HuH-7 (cell line): Measurements from ENCODE around the gene NGB.
"Not testable (repeated sequence)": the region's sequence is repeated elsewhere in the genome, so short reads cannot be mapped to it uniquely, and the experiment has no call there.

Source experiments
- DNase-seq: peaks from one replicate; pipeline ENCODE4 v3.0.0; 2011; ENCODE audit warnings: low spot score

The NGB gene

DNA sequence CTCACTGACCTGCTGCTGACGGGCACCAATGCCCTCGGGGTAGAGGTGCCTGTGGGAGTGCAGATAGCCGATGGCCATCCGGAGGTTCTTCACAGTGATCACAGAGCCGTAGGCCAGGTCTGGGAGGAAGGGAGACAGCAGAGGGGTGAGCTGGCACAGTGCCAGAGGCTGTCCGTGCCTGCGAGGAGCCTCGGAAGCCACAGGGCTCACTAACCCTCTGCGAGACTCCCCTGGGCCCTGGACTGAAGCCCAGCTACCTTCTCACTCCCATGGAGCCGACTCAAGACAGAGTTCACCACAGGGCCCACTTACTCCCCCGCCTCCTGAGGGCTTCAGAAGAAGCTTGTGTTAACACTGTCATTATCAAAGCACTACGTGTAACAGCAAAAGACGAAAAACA is 25.1 kb upstream of the NGB start:
- DNase-seq = no peak

DNA sequence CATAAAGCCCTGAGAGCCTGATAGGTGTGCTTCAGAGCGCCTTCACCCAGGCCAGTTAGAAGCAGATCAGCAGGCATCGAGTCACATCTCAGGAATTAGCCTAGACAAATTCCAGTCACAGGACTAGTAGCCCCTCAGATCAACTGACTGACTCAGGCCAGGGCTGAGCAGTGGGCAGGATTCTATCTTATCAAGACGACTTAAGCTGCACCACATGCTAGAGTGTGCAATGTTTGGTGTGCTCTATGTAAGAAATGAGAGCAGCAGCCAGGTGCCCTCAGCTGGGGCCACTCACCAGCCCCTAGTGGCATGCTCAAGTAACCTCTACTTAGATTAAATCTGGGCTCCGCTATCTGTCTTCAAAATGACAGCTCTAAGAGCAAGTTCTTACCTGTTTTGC is 19.7 kb upstream of the NGB start:
- no peak for DNase-seq

DNA sequence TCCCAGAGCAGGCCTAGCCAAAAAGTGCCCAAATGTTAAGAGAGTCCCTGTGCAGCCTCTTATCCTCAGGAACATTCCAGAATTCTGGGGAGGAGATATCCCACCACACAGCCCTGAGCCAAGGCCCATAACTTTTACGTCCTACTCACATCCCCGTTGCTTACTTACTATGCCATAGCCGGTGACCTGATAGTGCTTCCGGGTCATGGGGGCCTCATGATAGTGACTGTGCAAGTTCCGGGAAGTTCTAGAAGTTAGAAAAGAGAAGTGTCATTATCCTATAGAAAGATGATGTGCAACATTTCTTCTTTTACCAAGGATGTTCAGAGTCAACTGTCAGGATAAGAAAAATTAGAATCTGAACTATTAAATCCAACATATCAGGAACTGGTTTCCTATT is 15.6 kb upstream of the NGB start:
- DNase-seq = no peak

DNA sequence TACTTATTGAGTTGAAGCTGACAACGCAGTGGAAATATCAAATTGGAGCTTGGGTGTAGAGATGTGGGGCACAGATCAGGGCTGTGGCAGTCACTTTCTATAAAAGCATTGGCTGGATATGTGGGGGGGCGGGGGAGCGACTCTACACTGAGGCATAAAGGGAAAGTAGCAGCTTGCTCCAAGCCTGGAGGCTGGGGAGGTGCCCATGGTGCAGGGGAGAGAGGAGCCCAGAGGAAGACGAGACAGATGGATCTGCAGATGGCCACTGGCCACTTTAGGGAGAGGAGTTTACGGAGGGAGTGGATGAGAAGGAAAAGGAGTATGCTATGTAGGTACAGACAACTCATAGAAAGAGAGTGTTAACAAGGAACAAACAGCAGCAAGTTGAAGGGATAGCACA is 13.5 kb upstream of the NGB start:
- DNase-seq = no peak

DNA sequence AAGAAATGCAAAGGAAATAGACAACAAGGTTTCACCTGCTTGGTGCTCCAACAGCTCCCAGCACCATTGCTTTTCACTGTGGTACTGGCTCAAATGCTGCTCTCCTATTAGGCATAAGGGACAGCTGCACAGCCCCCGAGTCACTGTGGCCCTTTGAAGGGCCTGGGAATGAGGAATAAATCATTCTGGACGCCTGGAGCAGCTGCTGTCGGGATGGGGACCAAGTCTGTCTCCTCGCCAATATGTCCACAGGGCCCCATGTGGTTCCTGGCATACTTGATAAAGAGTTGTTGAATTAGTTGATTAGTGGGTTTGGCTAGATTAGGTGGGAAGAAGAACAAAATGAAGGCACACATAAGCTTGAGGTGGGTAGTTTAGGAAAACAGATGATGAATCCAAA is 13.1 kb upstream of the NGB start:
- no peak for DNase-seq

DNA sequence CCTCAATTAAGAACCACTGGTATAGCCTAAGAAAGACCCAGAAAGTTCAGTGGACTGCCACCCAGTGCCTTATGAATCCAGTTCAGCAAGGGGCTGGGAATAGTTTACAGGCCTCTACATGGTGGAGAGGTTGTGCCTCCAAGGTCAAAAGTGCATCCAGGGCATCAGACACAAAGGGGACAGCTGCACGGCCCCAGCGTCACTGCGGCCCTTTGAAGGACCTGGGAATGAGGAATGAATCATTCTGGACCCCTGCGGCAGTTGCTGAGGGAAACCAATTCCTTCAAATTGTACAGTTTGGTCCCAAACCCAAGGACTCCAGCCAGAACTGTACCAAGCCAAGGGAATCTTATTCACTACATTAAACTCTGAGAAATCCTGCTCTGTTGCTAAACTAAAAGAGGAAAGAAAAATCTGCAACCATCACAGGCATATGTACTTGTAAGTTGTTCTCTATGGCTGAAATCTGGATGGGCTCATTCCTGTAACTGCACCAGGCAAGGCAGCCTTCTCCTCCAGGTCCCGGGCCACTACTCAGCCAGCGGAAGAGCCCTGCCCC is 10.9 kb upstream of the NGB start:
- no peak for DNase-seq

DNA sequence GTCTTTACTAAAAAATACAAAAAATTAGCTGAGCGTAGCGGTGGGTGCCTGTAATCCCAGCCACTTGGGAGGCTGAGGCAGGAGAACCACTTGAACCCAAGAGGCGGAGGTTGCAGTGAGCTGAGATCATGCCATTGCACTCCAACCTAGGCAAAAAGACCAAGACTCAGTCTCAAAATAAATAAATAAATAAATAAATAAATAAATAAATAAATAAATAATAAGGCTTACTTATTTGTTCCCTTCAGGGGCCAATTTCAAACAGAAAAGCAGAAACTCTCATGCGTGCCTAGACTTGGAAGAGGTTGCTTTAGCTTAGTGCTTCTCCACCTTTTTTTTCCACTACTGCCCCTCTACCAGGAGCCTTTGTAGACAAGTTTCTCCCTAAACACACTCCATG is 9.9 kb upstream of the NGB start:
- not testable (repeated sequence) for DNase-seq

DNA sequence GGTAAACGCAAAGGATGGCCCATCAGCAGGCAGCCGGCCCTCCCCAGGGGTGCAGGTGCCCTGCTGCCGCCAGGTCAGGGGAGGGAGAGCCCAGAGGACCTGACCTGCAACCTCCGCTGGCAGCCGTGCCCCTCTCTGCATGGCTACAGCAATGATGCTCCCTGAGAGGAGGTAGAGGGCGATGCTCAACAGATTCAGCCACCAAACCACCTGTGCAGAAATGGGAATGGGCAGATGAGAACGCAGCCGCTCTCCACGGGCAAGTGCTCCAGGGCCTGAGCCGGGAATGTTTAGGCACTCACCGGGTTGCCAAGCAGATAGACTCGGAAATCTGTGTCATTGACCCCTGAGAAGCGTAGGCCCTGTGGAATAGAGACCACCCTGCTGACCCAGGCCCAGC is 8.7 kb upstream of the NGB start:
- no peak for DNase-seq

DNA sequence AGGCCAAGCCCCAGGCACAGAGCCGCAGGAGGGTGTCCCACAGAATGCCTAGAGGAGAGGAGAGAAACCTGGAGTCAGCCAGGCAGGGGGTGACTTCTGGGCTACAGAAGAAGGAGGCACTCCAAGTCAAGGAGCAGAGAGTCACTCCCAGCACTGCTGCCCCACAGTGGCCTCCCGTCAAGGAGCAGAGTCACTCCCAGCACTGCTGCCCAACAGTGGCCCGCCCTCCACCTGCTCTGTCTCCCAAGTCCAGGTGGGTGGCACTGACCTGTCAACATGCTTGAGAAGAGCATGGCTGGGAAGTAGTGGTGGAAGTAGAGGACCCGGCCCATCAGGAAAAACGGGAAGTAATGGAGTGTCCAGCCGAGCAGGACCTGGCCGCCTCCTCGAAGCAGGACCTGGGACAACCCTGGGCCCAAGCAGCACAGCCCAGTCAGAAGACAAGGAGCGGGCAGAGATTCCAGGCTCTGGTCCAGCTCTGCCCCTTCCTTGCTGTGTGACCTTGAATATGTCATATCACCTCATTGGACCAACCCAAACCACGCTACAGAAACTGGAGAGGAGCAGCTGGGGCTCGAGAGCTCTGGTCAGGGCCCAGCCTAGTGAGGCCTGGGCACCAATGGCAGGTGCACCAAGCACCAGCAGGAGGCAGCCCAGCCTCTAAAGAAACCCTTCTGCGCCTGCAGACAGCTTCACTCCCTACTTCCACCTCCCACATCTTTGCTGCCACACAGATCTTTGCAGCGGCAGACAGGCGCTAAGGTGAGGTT is 7.6 kb upstream of the NGB start:
- DNase-seq = no peak

DNA sequence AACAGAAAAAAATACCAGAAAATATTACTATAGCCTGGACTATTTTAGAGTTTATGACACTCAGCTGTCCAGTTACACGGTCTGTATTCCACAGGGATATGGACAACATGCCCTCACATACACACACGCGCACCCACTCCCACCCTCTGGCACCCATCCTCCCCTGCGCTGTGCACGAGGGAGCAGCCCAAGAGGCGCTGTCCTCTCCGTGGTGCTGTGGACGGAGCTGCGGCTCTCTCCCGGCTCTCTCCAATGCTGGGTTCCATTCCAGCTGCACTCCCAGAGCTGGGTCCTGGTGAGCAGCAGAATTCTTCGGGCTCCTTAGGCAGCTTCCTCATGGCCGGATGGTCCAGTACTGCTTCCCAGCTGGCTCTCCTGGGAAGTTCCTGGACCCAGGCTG is 6.0 kb upstream of the NGB start:
- DNase-seq = no peak

DNA sequence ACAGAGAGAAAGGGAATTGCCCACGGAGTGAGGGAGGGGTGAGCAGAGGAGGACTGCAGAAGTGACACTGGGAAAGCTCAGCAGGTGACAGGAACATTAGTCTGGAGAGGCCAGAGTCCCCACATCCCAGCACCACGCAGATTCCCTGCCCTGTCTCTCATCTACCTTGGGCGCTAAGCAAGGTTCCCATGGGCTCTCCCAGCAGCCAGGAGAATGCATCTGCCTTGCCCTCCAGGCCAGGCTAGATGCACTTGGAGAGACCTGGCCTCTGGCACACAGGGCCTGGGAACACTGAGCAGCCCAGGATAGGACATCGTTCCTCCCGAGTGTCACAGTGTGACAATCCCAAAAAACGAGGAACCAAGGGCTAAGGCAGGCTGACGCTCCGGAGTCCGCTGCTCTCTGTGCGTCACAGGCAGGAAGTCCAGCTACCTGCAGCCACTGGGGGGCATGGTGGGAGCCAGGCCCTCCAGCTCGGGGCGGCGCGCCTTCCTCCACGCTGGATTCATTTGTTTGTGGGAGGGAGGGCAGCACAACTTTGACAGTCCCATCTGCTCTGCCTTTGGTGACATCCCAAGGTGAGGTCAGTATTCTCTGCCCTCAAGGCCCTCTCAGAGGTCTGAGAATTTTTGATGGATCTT is 5.4 kb upstream of the NGB start:
- DNase-seq = no peak

DNA sequence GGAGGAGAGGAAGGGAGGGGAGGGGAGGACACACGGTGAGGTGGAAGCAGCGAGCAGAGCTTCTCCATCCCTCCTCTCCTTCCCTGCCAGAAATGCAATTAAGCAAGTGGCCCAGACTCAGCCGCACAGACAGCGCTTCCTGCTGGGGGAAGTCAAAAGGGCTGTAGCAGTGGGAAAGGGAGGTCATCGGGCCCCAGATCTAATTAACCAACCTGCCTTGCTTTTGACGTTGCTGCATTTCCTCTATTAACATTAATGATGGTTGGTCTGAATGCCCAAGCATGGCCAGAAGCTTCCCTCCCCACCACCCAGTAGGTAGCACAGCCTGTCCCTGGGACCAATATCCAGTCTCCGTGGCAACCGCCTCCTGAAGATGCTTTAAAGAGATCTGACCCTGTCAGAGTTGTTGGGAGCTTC is 4.6 kb upstream of the NGB start:
- DNase-seq = no peak

DNA sequence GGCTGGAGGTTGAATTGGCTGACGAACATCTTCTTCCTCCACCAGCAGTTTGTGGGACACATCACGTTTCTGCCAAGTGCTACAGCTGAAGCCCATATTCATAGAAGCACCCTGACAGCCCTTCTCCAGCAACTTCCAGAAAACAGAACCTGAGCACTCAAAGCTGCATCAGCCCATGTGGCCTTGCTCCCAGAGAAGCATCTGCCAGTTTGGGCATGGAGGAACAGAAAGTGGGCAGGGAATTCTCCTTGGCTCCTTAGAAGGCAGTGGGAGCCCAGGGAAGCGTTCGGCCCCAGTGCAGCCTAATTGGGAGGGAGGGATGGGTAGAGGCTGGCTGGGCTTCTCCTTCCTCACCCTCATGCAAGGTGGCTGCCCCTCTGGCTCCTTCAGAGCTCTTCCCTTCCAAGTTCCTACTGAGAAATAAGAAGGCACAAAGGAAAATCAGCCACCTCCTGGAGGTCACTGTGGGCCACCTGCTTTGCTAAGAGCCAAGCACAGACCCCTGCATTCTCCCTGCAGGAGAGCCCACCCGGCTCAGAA is 4.1 kb upstream of the NGB start:
- DNase-seq = no peak

DNA sequence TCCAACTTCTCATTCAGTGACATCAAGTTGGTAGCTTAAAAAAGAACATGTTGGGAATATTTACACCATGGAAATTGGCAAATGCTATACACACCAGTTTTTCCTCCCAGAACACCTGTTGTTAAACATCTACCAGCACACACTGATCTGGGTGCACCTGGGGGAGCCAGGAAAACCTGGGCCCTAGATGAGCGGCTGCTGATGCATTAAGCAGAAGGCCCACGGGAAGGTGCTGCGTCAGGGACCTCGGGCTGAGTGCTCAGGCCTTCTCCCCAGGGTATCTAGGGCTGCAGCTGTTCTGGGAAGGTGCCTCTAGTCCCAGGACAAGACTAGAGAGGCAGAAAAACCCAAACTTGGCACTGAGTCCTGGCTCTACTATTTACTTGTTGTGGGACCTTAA is 2.8 kb upstream of the NGB start:
- no peak for DNase-seq

DNA sequence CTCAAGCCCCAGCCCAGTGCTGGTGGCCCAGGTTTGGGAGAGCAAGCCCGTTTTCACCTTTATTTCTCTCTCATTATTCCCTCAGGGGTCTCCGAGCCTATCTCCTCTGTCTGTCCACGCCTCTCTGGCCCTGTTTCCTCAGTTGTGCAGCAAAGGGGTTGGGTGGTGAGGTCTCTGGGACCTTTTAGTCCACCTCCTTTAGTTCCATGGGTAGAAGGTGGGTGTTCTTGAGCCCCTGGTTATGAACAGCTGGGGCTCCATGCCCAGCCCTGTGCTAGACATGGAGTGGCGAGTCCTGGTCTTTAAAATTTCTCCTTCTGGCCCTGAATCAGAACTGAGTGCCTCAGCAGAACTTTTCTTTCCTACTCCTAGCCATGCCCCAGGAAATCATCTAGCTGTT is 1.3 kb upstream of the NGB start:
- no peak for DNase-seq

DNA sequence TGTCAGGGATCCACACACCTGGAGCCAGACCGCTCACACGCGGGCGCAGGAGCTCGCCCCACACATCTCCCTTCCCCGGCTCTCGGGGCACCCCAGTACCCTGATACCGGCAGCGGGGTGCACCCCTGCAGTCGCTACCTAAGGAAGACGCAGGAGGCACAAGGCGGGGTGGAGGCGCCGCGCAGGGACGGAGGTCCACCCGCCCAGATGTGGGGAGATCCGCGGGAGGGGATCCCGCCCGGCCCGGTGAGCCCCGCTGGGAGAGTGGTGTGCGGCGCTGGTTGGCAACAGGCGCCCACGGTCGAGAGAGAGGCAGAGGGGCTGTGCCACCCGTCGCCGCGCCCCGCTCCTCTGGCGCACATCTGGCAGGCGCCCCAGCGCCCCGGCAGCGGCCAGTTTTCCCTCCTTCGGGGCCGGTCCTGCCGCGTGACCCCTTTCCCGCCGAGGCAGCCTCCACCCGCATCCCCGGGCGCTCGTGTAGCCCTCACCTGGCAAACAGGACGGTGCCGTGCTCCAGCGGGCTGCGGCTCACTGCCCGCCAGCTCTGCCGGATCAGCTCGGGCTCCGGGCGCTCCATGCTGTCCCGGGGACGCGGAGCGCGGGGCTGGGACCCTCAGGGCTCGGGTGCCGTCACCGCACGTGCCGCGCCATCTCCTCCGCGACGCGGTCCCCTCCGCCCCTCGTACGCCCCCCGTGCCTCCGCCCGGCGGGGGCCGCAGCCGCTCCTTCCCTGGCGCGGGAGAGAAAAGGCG is 469 bp downstream of the NGB start:
- DNase-seq = no peak

DNA sequence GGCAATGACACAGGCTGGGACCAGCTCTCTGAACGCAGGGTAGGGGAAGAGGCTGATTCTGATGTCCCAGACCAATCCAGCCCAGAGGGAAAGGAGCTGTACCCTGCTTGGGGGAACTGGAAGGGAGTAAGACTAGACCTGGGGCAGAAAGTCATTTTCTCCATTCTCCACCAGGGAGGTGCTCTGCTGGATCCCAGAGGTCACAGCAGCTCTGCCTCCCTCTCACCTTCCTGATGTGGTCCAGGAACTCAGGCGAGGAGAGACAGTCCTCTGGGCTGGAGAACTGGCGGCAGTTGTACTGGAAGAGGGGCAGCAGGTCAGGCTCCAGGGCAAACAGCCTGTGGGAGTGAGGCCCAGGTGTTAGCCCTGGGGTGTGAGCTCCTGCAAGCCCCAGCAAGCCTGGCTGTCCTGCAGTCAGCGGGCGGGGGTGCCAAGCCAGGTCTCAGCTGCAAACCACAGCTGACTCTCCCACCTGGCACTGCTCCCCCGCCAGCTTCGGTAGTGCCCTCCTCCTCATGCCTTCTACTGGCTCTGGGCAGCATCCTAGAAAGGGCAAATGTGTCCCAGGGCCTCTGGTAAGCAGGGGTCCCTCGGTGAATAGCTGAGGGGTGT is 1.9 kb downstream of the NGB start:
- DNase-seq = no peak

DNA sequence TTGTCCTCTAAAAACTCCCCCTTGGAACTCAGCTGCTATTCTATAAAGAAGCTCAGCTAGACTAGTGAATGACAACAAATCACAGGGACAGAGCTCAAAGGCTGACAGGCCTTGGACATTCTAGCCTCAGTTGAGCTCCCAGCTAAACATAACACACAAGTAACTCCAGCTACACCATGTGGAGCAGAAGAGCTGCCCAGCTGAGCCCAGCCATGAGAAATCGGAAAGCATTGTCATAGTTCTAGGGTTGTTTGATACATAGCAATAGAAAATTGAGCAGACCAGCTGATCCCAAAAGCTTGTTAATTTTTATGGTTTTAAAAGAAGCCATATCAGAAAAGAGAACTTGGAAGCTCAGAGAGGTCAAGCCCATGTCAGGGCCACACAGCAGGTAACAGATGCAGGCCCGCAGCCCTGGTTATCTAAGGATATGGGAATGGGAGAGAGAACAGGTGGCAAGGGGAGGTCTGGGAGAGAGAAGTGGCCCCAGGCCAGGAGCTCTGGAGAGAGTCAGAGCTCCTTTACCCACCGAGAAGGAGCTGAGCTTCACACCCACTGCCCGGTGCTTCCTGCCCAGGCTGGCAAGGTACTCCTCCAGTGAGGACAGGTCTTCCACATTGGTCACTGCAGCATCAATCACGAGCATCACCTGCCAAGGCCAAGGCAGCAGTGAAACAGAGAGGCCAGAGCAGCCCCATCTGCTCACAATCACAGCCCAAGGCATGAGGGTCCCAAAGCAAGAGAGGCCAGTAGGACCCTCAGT is 2.9 kb downstream of the NGB start:
- no peak for DNase-seq

DNA sequence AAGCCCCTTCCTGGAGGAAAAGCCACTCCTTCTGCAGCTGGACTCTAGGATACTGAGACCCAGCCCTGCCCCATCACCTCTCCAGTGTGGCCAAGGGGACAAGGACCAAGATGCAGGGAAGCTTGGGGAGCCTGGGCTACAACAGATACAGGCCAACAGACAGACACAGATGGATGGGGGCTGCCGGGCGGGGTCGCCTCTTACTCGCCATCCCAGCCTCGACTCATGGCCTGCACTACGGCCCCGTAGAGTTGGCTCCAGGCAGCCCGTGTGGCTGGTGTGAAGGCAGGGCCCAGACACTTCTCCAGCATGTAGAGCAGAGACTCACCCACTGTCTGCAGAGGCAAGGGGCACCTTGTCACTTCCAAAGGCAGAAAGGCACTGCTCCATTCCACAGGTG is 4.7 kb downstream of the NGB start:
- no peak for DNase-seq

DNA sequence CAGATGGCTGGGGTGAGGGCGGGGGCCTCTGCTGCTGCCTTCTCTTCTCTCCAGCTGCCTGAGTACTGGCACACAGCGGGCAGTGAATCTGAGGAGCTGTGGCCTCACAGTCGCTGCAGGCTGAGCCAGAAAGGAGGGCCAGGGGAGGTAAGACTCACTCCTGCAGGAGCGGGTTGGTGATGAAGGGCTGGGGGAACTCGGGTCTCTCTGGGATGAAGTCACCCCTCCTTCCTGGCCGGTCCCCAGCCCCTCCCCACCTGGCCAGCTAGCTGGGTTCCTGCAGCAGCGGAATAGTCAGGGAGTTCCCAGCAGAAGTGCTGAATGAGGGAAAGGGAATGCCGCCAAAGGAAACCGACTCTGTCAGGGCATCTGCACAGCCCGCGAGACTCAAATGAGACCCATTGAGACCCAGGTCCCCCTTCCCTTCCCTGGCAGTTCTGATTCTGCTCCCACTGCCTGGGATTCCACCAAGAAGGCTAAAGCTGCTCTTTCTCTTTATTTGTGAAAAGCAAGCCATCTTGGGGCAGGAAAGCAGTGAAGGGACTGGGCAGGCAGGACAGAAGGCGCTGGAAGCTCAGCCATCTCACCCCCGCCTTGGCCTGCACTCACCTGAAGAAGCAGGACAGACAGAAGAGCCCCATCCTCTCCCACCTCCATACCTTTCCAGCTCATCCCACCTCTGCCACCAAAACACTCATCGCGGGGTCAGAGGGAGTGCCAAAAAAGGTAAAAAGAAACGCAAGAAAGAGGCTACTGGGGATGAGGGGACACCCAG is 5.3 kb downstream of the NGB start:
- DNase-seq = no peak

DNA sequence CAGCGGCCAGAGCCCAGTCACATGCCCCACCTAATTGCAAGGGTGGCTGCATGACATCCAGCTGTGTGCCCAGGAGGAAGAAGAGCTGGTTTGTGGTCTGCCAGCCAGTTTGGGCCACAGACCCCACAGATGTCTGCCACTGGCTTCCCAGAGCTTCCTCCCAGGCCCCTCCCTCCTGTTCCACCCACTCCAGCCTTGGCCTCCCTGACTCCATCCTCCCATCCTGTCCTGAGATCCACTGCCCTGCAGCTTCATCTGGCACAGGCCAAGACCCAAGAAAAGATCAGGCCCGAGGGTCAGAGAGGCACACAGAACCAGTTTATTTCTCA is 5.9 kb downstream of the NGB start:
- DNase-seq = no peak
